Stomach (tissue), 4 donors: ENCODE measurements around the gene OMP.

Source experiments
- EP300 ChIP-seq: sonication (generic); formaldehyde crosslinking; IDR thresholded peaks from one replicate; pipeline ENCODE4 v1.6.1; 2017; ENCODE audit warnings: antibody characterized with exemption
- POLR2A ChIP-seq, 4 donors: fragments of 450-650 bp; IDR thresholded peaks; one replicate each; pipeline ENCODE4 v1.6.1; 2016; ENCODE audit warnings: antibody characterized with exemption in 4 of 4, control low read depth in 2 of 4, mild to moderate bottlenecking in 1 of 4, moderate library complexity in 1 of 4
- TF ChIP-seq, protein P1 (sequence below), 7 experiments: fragments of 450-650 bp in 4 of 7; fragments of 200-600 bp in 3 of 7; sonication (generic) in 3 of 7; IDR thresholded peaks; one replicate each; pipeline ENCODE4 v1.5.1; 2016 to 2019; ENCODE audit warnings: antibody characterized with exemption in 7 of 7, control low read depth in 2 of 7, mild to moderate bottlenecking in 1 of 7

DNA sequence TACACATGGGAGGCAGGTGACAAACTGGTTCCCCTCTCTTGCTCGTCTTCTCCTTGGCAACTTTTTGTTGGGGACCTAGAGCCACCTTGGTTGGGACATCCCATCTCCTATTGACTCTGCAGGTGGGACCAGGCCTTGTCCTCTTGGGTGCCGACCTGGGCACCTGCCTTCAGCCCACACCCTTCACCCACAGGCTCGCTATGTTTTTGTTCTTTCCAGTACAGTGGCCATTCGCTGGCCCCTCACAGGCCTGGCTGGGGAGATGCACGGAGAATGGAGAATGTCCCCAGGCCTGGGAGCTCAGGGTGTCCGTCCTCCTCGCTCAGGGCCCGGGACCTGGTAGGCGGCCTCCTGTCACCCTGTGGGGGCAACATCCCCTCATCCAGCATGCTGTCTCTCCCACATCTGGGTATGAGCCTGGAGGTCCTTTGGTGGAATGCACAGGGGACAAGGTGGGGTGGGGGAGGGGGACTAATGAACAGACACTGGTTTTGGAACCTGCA, 14.9 kb upstream of the OMP start:
- no peak for TF ChIP-seq POLR2A (IDR thresholded peaks at IDR 0.05)
- TF ChIP-seq, protein P1, sequence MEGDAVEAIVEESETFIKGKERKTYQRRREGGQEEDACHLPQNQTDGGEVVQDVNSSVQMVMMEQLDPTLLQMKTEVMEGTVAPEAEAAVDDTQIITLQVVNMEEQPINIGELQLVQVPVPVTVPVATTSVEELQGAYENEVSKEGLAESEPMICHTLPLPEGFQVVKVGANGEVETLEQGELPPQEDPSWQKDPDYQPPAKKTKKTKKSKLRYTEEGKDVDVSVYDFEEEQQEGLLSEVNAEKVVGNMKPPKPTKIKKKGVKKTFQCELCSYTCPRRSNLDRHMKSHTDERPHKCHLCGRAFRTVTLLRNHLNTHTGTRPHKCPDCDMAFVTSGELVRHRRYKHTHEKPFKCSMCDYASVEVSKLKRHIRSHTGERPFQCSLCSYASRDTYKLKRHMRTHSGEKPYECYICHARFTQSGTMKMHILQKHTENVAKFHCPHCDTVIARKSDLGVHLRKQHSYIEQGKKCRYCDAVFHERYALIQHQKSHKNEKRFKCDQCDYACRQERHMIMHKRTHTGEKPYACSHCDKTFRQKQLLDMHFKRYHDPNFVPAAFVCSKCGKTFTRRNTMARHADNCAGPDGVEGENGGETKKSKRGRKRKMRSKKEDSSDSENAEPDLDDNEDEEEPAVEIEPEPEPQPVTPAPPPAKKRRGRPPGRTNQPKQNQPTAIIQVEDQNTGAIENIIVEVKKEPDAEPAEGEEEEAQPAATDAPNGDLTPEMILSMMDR (IDR thresholded peaks at IDR 0.05) = no peak
- no peak for TF ChIP-seq EP300
